A549 (cell line): Measurements from ENCODE around the gene TCF25.

ENCODE experiments used
- GATA3 ChIP-seq: IDR thresholded peaks from 2 replicates; pipeline ENCODE4 v1.6.1; 2012; ENCODE audit warnings: borderline replicate concordance
- JUNB ChIP-seq: fragments of >200 bp; sonication (Bioruptor Twin); formaldehyde crosslinking; IDR thresholded peaks from 2 replicates; pipeline ENCODE4 v1.6.1; 2016
- PHF8 ChIP-seq: fragments of 200-600 bp; sonication (generic); IDR thresholded peaks from 2 replicates; pipeline ENCODE4 v1.6.1; 2016; ENCODE audit warnings: low read depth, mild to moderate bottlenecking, antibody characterized with exemption, moderate library complexity, borderline replicate concordance
- POLR2A ChIP-seq: IDR thresholded peaks from 2 replicates; pipeline ENCODE4 v1.6.1; 2012; ENCODE audit warnings: mild to moderate bottlenecking, low read length
- RAD21 ChIP-seq, 2 experiments: fragments of >200 bp in 1 of 2; sonication (Bioruptor Twin) in 1 of 2; formaldehyde crosslinking in 1 of 2; IDR thresholded peaks in 1 of 2; conservative IDR thresholded peaks in 1 of 2; 2 replicates in 1 of 2; 3 replicates in 1 of 2; pipeline ENCODE4 v1.6.1; 2012 to 2018; ENCODE audit warnings: inconsistent platforms in 1 of 2
- SMC3 ChIP-seq: fragments of >200 bp; sonication (Bioruptor Twin); formaldehyde crosslinking; IDR thresholded peaks from 3 replicates; pipeline ENCODE4 v1.6.1; 2018; ENCODE audit warnings: inconsistent platforms
- TP53 ChIP-seq: fragments of 250-450 bp; sonication (Bioruptor Pico); IDR thresholded peaks from 2 replicates; pipeline ENCODE4 v1.5.0; 2021; ENCODE audit warnings: mild to moderate bottlenecking, moderate library complexity
- TF ChIP-seq, protein P1 (sequence below): fragments of >200 bp; sonication (Bioruptor Twin); formaldehyde crosslinking; IDR thresholded peaks from 3 replicates; pipeline ENCODE4 v1.5.1; 2016

GRCh38 chr16:89869911-89870310, 3.5 kb upstream of the TCF25 start:
- TF ChIP-seq, protein P1, sequence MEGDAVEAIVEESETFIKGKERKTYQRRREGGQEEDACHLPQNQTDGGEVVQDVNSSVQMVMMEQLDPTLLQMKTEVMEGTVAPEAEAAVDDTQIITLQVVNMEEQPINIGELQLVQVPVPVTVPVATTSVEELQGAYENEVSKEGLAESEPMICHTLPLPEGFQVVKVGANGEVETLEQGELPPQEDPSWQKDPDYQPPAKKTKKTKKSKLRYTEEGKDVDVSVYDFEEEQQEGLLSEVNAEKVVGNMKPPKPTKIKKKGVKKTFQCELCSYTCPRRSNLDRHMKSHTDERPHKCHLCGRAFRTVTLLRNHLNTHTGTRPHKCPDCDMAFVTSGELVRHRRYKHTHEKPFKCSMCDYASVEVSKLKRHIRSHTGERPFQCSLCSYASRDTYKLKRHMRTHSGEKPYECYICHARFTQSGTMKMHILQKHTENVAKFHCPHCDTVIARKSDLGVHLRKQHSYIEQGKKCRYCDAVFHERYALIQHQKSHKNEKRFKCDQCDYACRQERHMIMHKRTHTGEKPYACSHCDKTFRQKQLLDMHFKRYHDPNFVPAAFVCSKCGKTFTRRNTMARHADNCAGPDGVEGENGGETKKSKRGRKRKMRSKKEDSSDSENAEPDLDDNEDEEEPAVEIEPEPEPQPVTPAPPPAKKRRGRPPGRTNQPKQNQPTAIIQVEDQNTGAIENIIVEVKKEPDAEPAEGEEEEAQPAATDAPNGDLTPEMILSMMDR, result no peak
- TF ChIP-seq GATA3 (no peak), RAD21 (conservative IDR thresholded peaks at IDR 0.05 in 1 of 2, IDR thresholded peaks at IDR 0.05 in 1 of 2) (no peak), PHF8 (no peak), TP53 (CRISPR knock-in tag) (no peak), JUNB (no peak), POLR2A (no peak), SMC3 (no peak)
